ENCODE results near the gene IRF9.

The IRF9 gene

DNA sequence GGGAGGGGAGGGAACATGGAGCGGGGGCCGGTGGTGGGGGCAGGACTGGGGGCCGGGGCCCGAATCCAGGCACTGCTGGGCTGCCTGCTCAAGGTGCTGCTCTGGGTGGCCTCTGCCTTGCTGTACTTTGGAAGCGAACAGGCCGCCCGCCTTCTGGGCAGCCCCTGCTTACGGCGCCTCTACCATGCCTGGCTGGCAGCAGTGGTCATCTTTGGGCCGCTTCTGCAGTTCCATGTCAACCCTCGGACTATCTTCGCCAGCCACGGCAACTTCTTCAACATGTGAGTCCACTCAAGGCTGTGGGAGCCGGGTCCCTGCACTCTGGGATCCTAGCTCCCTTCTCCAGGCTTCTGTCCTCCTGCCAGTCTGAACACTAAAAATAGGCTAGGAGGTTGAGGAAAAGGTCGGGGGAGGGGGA, 29.5 kb upstream of the IRF9 start:
- no peak overlapping the region for H3K4me3 ChIP-seq (ENCODE audit: low read length in 2 of 2)
- H3K27ac ChIP-seq (ENCODE audit: low read depth in 2 of 2, low read length in 2 of 2): no peak overlapping the region

DNA sequence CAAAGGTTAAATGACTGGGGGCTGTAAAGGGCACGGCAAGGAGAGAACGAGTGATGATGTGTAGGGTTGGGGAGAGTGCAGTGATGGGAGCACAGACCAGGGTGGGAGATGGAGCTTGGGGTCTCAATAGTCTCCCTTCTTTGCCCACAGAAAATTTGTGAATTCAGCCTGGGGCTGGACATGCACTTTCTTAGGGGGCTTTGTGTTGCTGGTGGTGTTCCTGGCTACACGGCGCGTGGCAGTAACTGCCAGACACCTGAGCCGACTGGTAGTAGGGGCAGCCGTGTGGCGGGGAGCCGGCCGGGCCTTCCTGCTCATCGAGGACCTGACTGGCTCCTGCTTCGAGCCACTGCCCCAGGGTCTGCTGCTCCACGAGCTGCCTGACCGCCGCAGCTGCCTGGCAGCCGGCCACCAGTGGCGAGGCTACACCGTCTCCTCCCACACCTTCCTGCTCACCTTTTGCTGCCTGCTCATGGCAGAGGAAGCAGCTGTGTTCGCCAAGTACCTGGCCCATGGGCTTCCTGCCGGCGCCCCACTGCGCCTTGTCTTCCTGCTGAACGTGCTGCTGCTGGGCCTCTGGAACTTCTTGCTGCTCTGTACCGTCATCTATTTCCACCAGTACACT, 28.9 kb upstream of the IRF9 start:
- Histone ChIP-seq H3K27ac (ENCODE audit: low read depth in 2 of 2, low read length in 2 of 2) (peak overlapping the region in 1 of 2 donors; percentile 7), H3K4me1 (ENCODE audit: control insufficient read depth in 2 of 2, insufficient read depth in 2 of 2, low read length in 2 of 2) (peaks cover 11 to 12% of the 10 kb centered on the region in 2 donors), H3K27me3 (ENCODE audit: control insufficient read depth in 2 of 2, insufficient read depth in 2 of 2, low read length in 2 of 2) (no peaks in the 10 kb centered on the region), H3K36me3 (ENCODE audit: control insufficient read depth in 2 of 2, insufficient read depth in 2 of 2, low read length in 2 of 2) (peaks cover under 1 to 1% of the 10 kb centered on the region in 2 donors), H3K9ac (ENCODE audit: low read depth in 1 of 2, low read length in 2 of 2) (no peak overlapping the region), H3K4me3 (ENCODE audit: low read length in 2 of 2) (no peak overlapping the region), H3K9me3 (ENCODE audit: control insufficient read depth in 2 of 2, low read length in 2 of 2) (no peaks in the 10 kb centered on the region)

More for the DNA sequence above, 29.5 kb upstream of the IRF9 start:
- H3K4me1 ChIP-seq (ENCODE audit: control insufficient read depth in 2 of 2, insufficient read depth in 2 of 2, low read length in 2 of 2): peaks cover 5 to 6% of the 10 kb centered on the region in 2 donors
- no peaks in the 10 kb centered on the region for H3K27me3 ChIP-seq (ENCODE audit: control insufficient read depth in 2 of 2, insufficient read depth in 2 of 2, low read length in 2 of 2)
- no peaks in the 10 kb centered on the region for H3K36me3 ChIP-seq (ENCODE audit: control insufficient read depth in 2 of 2, insufficient read depth in 2 of 2, low read length in 2 of 2)
- no peak overlapping the region for H3K9ac ChIP-seq (ENCODE audit: low read depth in 1 of 2, low read length in 2 of 2)
- no peaks in the 10 kb centered on the region for H3K9me3 ChIP-seq (ENCODE audit: control insufficient read depth in 2 of 2, low read length in 2 of 2)

DNA sequence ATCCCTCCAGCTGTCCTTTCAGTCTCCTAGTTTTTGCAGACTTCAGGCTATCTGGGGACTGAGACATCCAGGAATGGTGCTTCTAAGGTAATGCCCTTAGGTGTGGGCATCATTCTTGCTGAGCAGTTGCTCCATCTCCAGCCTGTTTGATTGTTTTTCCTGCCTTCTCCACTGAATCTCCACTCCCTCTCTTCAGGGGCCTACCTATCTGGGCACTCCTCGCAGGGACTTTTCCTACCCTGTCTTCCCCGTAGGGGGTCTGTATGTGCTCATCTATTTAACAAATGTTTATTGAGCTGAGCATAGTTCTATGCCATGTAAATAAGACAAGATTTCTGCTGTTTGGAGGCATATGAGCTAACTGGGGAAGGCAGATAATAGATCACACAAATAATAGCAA, 28.1 kb upstream of the IRF9 start:
- no peaks in the 10 kb centered on the region for H3K9me3 ChIP-seq (ENCODE audit: control insufficient read depth in 2 of 2, low read length in 2 of 2)
- H3K4me1 ChIP-seq (ENCODE audit: control insufficient read depth in 2 of 2, insufficient read depth in 2 of 2, low read length in 2 of 2): peaks cover 15% of the 10 kb centered on the region in 2 donors
- no peaks in the 10 kb centered on the region for H3K27me3 ChIP-seq (ENCODE audit: control insufficient read depth in 2 of 2, insufficient read depth in 2 of 2, low read length in 2 of 2)
- no peak overlapping the region for H3K27ac ChIP-seq (ENCODE audit: low read depth in 2 of 2, low read length in 2 of 2)
- H3K36me3 ChIP-seq (ENCODE audit: control insufficient read depth in 2 of 2, insufficient read depth in 2 of 2, low read length in 2 of 2): peaks cover 8 to 9% of the 10 kb centered on the region in 2 donors
- no peak overlapping the region for H3K9ac ChIP-seq (ENCODE audit: low read depth in 1 of 2, low read length in 2 of 2)
- no peak overlapping the region for H3K4me3 ChIP-seq (ENCODE audit: low read length in 2 of 2)

DNA sequence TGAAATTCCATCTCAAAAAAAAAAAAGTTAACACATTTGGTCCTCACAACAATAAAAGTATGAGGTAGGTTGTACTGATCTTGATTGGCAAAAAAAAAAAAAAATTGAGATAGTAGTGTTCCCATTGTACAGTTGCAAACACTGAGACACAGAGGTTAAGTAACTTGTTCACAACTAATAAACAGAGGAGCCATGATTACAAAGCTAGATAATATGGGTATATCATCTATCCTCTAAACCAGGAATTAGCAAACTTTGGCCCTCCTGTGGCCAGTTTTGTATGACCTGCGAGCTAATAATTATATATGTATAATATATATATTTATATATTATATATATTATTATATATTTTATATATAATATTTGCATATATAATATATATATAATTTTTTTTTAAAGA, 27.3 kb upstream of the IRF9 start:
- Histone ChIP-seq H3K27ac (ENCODE audit: low read depth in 2 of 2, low read length in 2 of 2) (no peak overlapping the region), H3K4me1 (ENCODE audit: control insufficient read depth in 2 of 2, insufficient read depth in 2 of 2, low read length in 2 of 2) (peaks cover 15 to 18% of the 10 kb centered on the region in 2 donors)

DNA sequence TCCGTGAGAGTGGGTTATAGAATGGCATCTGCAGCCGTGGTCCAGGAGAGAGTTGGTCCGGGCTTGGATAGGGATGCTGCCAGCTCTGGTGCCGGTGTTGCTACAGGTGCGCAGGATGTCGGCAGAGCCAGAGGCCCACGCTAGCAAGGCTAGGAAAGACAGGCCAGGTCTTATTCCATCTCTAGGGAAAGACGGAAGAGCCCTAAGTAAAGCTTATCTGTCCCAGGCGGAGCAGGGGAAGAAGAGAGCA, 25.6 kb upstream of the IRF9 start:
- H3K27ac ChIP-seq (ENCODE audit: low read depth in 2 of 2, low read length in 2 of 2): peak overlapping the region; percentile 81 to 91
- no peaks in the 10 kb centered on the region for H3K27me3 ChIP-seq (ENCODE audit: control insufficient read depth in 2 of 2, insufficient read depth in 2 of 2, low read length in 2 of 2)
- H3K36me3 ChIP-seq (ENCODE audit: control insufficient read depth in 2 of 2, insufficient read depth in 2 of 2, low read length in 2 of 2): peaks cover 23 to 25% of the 10 kb centered on the region in 2 donors
- no peaks in the 10 kb centered on the region for H3K9me3 ChIP-seq (ENCODE audit: control insufficient read depth in 2 of 2, low read length in 2 of 2)
- H3K4me3 ChIP-seq (ENCODE audit: low read length in 2 of 2): peak overlapping the region; percentile 85 to 92
- peaks cover 19 to 22% of the 10 kb centered on the region in 2 donors for H3K4me1 ChIP-seq (ENCODE audit: control insufficient read depth in 2 of 2, insufficient read depth in 2 of 2, low read length in 2 of 2)
- peak overlapping the region; percentile 79 to 81 for H3K9ac ChIP-seq (ENCODE audit: low read depth in 1 of 2, low read length in 2 of 2)

More for the DNA sequence above, 27.3 kb upstream of the IRF9 start:
- Histone ChIP-seq H3K36me3 (ENCODE audit: control insufficient read depth in 2 of 2, insufficient read depth in 2 of 2, low read length in 2 of 2) (peaks cover 14 to 16% of the 10 kb centered on the region in 2 donors), H3K9me3 (ENCODE audit: control insufficient read depth in 2 of 2, low read length in 2 of 2) (no peaks in the 10 kb centered on the region), H3K4me3 (ENCODE audit: low read length in 2 of 2) (no peak overlapping the region), H3K9ac (ENCODE audit: low read depth in 1 of 2, low read length in 2 of 2) (no peak overlapping the region), H3K27me3 (ENCODE audit: control insufficient read depth in 2 of 2, insufficient read depth in 2 of 2, low read length in 2 of 2) (no peaks in the 10 kb centered on the region)

DNA sequence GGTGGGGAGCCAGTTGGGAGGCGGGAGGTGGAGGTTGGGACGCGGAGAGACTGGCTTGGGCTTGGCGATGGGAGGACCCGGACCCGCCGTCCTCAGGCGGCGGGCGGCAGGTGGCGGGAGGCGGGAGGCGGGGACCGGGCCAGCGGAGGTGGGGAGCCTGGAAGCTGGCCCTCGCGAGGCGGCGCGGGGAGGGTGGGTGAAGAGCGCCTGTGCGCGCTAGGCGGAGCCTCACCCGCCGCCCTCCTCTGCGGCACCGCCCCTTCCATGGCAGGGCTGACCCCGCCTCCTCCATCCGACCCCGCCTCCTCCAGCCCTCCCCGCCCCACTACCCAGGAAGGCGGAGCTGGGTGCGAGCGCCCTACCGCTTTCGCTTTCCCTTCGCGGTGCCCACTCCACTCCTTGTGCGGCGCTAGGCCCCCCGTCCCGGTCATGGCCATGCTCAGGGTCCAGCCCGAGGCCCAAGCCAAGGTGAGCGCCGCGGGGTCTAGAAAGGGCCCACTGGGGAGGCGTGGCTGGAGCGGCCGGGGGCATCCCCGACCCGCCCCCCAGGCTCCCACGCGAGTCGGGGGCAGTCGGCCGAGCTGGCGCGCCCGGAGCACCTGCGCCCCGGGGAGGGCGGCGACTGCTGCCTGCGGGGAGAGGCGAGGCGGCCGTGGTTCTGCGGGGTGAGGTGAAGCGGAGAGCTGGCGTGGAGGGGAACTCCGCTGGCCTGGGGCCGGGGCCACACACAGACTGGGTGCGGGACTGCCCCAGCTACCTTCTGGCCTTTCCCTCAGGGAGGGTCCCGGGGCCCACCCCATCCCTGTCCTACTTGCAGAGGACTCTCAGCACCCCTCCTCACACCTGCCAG, 25.0 kb upstream of the IRF9 start, which contains the start of gene PSME1:
TSS of gene PSME1 (plus strand) at position 361 of the 850 bp plus-strand sequence. CDS start at position 430, 69 bp downstream.
- Histone ChIP-seq H3K9ac (ENCODE audit: low read depth in 1 of 2, low read length in 2 of 2) (peak within 1 kb of the TSS; percentile 86 to 94), H3K9me3 (ENCODE audit: control insufficient read depth in 2 of 2, low read length in 2 of 2) (no peaks in the 10 kb centered on the region), H3K4me1 (ENCODE audit: control insufficient read depth in 2 of 2, insufficient read depth in 2 of 2, low read length in 2 of 2) (peaks cover 19 to 24% of the 10 kb centered on the region in 2 donors), H3K27ac (ENCODE audit: low read depth in 2 of 2, low read length in 2 of 2) (peak within 1 kb of the TSS; percentile 87 to 91), H3K27me3 (ENCODE audit: control insufficient read depth in 2 of 2, insufficient read depth in 2 of 2, low read length in 2 of 2) (no peaks in the 10 kb centered on the region), H3K36me3 (ENCODE audit: control insufficient read depth in 2 of 2, insufficient read depth in 2 of 2, low read length in 2 of 2) (peaks cover 23 to 25% of the 10 kb centered on the region in 2 donors), H3K4me3 (ENCODE audit: low read length in 2 of 2) (peak within 1 kb of the TSS; percentile 85 to 92)

DNA sequence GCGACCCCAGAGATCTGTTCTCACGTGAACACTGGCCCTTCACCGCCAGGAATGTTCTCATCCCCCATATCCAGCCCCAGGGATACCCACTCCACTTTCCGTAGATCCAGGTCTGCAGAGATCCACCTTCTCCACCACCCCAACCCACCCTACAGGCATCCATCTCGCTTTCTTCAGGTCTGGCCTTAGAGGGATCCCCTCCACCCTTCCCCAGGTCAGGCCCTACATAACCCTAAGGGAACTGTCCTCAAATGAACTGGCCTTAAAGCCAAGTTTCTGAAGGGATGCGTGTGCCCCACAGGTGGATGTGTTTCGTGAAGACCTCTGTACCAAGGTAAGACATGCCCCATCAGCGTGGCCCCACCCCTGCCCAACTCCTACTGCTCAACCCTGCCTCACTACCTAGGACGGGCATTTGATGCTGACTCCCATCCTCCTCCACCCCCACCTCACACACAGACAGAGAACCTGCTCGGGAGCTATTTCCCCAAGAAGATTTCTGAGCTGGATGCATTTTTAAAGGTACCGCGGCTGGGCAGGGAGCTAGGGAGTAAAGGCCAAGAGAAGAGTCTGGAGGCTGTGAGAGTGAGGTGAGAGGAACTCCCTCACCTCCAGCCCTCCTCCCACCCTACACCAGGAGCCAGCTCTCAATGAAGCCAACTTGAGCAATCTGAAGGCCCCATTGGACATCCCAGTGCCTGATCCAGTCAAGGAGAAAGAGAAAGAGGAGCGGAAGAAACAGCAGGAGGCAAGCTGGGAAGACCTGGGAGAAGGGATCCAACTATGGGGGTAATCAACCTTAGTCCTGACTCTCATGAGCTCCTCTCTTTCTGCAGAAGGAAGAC, 24.2 kb upstream of the IRF9 start:
- no peaks in the 10 kb centered on the region for H3K27me3 ChIP-seq (ENCODE audit: control insufficient read depth in 2 of 2, insufficient read depth in 2 of 2, low read length in 2 of 2)
- H3K9ac ChIP-seq (ENCODE audit: low read depth in 1 of 2, low read length in 2 of 2): peak overlapping the region; percentile 86 to 94
- peaks cover 23 to 25% of the 10 kb centered on the region in 2 donors for H3K36me3 ChIP-seq (ENCODE audit: control insufficient read depth in 2 of 2, insufficient read depth in 2 of 2, low read length in 2 of 2)
- peak overlapping the region; percentile 87 to 91 for H3K27ac ChIP-seq (ENCODE audit: low read depth in 2 of 2, low read length in 2 of 2)
- peaks cover 22 to 27% of the 10 kb centered on the region in 2 donors for H3K4me1 ChIP-seq (ENCODE audit: control insufficient read depth in 2 of 2, insufficient read depth in 2 of 2, low read length in 2 of 2)
- H3K9me3 ChIP-seq (ENCODE audit: control insufficient read depth in 2 of 2, low read length in 2 of 2): no peaks in the 10 kb centered on the region
- H3K4me3 ChIP-seq (ENCODE audit: low read length in 2 of 2): peak overlapping the region; percentile 83 to 92

DNA sequence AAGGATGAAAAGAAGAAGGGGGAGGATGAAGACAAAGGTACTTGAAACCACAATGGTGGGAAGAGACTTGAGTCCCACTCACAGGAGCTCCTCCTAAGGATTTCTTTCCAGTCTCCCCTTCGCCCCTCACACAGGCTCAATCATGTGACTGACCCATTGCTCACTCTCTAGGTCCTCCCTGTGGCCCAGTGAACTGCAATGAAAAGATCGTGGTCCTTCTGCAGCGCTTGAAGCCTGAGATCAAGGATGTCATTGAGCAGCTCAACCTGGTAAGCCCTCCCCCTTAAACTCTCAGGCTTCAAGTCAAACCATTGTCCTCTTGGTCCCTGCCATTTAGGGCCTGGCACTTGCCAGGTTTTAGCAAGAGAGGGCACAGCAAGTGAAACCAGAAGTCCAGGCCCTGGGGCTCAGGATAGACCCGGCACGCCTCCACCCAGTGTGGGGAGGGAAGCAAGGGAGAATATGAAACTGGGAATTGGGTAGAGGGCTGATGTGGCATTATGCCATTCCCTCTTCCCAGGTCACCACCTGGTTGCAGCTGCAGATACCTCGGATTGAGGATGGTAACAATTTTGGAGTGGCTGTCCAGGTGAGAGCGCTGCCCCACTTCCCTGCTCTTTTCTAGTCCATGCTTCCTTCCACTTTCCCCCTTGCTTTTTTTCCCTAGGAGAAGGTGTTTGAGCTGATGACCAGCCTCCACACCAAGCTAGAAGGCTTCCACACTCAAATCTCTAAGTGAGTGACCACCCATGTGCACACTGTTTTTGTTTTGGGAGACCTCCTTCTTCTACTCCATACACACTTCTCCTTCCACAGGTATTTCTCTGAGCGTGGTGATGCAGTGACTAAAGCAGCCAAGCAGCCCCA, 23.3 kb upstream of the IRF9 start:
- H3K4me1 ChIP-seq (ENCODE audit: control insufficient read depth in 2 of 2, insufficient read depth in 2 of 2, low read length in 2 of 2): peaks cover 28 to 31% of the 10 kb centered on the region in 2 donors

More for the DNA sequence above, 23.3 kb upstream of the IRF9 start:
- H3K4me3 ChIP-seq (ENCODE audit: low read length in 2 of 2): peak overlapping the region; percentile 83 to 92
- peaks cover 23 to 25% of the 10 kb centered on the region in 2 donors for H3K36me3 ChIP-seq (ENCODE audit: control insufficient read depth in 2 of 2, insufficient read depth in 2 of 2, low read length in 2 of 2)
- peak overlapping the region in 1 of 2 donors; percentile 16 for H3K27ac ChIP-seq (ENCODE audit: low read depth in 2 of 2, low read length in 2 of 2)
- H3K27me3 ChIP-seq (ENCODE audit: control insufficient read depth in 2 of 2, insufficient read depth in 2 of 2, low read length in 2 of 2): no peaks in the 10 kb centered on the region
- no peak overlapping the region for H3K9ac ChIP-seq (ENCODE audit: low read depth in 1 of 2, low read length in 2 of 2)
- H3K9me3 ChIP-seq (ENCODE audit: control insufficient read depth in 2 of 2, low read length in 2 of 2): no peaks in the 10 kb centered on the region
